Tibial nerve (tissue), 3 donors: ENCODE results near the gene SHLD2.

Experiments used
- CTCF ChIP-seq, 5 experiments: fragments of 200-600 bp in 3 of 5; fragments of 450-650 bp in 2 of 5; sonication (generic) in 3 of 5; IDR thresholded peaks; one replicate each; pipeline ENCODE4 v1.5.1; 2016 to 2019; ENCODE audit warnings: antibody characterized with exemption in 5 of 5, mild to moderate bottlenecking in 3 of 5, moderate library complexity in 2 of 5
- POLR2A ChIP-seq, 2 donors: fragments of 450-650 bp; IDR thresholded peaks; one replicate each; pipeline ENCODE4 v1.6.1; 2017; ENCODE audit warnings: antibody characterized with exemption in 2 of 2, mild to moderate bottlenecking in 2 of 2, moderate library complexity in 2 of 2

- no peak for TF ChIP-seq CTCF (IDR thresholded peaks at IDR 0.05)
- TF ChIP-seq POLR2A (IDR thresholded peaks at IDR 0.05) = no peak
Measured at GRCh38 chr10:87045434-87045938, 49.5 kb upstream of the SHLD2 start.
